IMR-90 (cell line): ENCODE results near the gene DNASE1. TPM values are rescaled to one million over a fixed set of nuclear protein-coding genes. Genes with fewer than 3 reads are reported as not detected.

Experiments used
- ATAC-seq: fragments of 200-7000 bp; cut with Tn5 transposase; 2 replicates; pipeline ENCODE4 v1.9.1; 2020; ENCODE audit warnings: low read depth, mild to moderate bottlenecking, moderate library complexity
- BruUV-seq: library from RNA; stranded (reverse); fragments of 400-500 nt; replicated peaks from 2 replicates; lab custom pipeline; 2021; lab: Mats Ljungman, UMichigan
- CTCF ChIA-PET: fragments of 300-600 bp; formaldehyde crosslinking; extraction: SDS; loops from one replicate; lab custom pipeline; 2021; ENCODE audit warnings: antibody characterized with exemption; lab: Yijun Ruan, JAX
- POLR2A ChIA-PET: fragments of 300-600 bp; sonication (Branson Sonifier 250); formaldehyde crosslinking; loops from one replicate; lab custom pipeline; 2022; ENCODE audit warnings: antibody characterized with exemption; ENCODE audit not compliant: unreplicated experiment; lab: Charles Lee
- DNase-seq: peaks from one replicate; pipeline ENCODE4 v3.0.0; 2013
- H2AFZ ChIP-seq: replicated peaks from 2 replicates; pipeline ENCODE3; 2013; ENCODE audit warnings: low read length, mild to moderate bottlenecking; ENCODE audit not compliant: poor library complexity
- H2AK5ac ChIP-seq: 2 replicates; pipeline ENCODE4 v1.6.1; 2013; ENCODE audit warnings: low read depth, low read length, inconsistent platforms
- H2AK9ac ChIP-seq: replicated peaks from 2 replicates; pipeline ENCODE3; 2013; ENCODE audit warnings: mild to moderate bottlenecking, low read depth, low read length, moderate library complexity; ENCODE audit not compliant: poor library complexity
- H2BK120ac ChIP-seq: 2 replicates; pipeline ENCODE4 v1.6.1; 2013; ENCODE audit warnings: low read depth, low read length, inconsistent platforms
- H2BK15ac ChIP-seq: 3 replicates; pipeline ENCODE4 v1.6.1; 2013; ENCODE audit warnings: low read depth, low read length, inconsistent platforms
- H2BK20ac ChIP-seq: 2 replicates; pipeline ENCODE4 v1.6.1; 2013; ENCODE audit warnings: low read depth, mild to moderate bottlenecking, inconsistent platforms, low read length, moderate library complexity
- H2BK5ac ChIP-seq: 2 replicates; pipeline ENCODE4 v1.6.1; 2013; ENCODE audit warnings: mild to moderate bottlenecking, low read depth, low read length, inconsistent platforms; ENCODE audit not compliant: poor library complexity, severe bottlenecking
- H3K14ac ChIP-seq: replicated peaks from 2 replicates; pipeline ENCODE4 v1.6.1; 2013; ENCODE audit warnings: low read depth, low read length, inconsistent platforms
- H3K18ac ChIP-seq: 2 replicates; pipeline ENCODE4 v1.6.1; 2013; ENCODE audit warnings: low read depth, low read length, control low read depth
- H3K23ac ChIP-seq: 2 replicates; pipeline ENCODE4 v1.6.1; 2013; ENCODE audit warnings: low read depth, low read length, inconsistent platforms
- H3K27ac ChIP-seq: 2 replicates; pipeline ENCODE4 v1.5.1; 2013; ENCODE audit warnings: mild to moderate bottlenecking, control low read depth, low read length; ENCODE audit not compliant: insufficient read depth
- H3K27me3 ChIP-seq: 2 replicates; pipeline ENCODE4 v1.6.1; 2013; ENCODE audit warnings: low read length; ENCODE audit not compliant: control insufficient read depth, insufficient read depth
- H3K36me3 ChIP-seq: 2 replicates; pipeline ENCODE4 v1.6.1; 2013; ENCODE audit warnings: low read length, mixed read lengths; ENCODE audit not compliant: control insufficient read depth, insufficient read depth
- H3K4ac ChIP-seq: 2 replicates; pipeline ENCODE4 v1.6.1; 2013; ENCODE audit warnings: low read depth, low read length, inconsistent platforms
- H3K4me1 ChIP-seq: 2 replicates; pipeline ENCODE4 v1.6.1; 2013; ENCODE audit warnings: low read length, mixed read lengths; ENCODE audit not compliant: control insufficient read depth, insufficient read depth
- H3K4me2 ChIP-seq: 2 replicates; pipeline ENCODE4 v1.6.1; 2013; ENCODE audit warnings: low read depth, mild to moderate bottlenecking, control low read depth, low read length, moderate library complexity
- H3K4me3 ChIP-seq: 2 replicates; pipeline ENCODE4 v1.5.1; 2013; ENCODE audit warnings: low read depth, mild to moderate bottlenecking, control low read depth, low read length, moderate library complexity; ENCODE audit not compliant: insufficient read depth
- H3K56ac ChIP-seq: 2 replicates; pipeline ENCODE4 v1.6.1; 2013; ENCODE audit warnings: low read length, inconsistent platforms; ENCODE audit not compliant: insufficient read depth; ENCODE audit errors: extremely low read depth
- H3K79me1 ChIP-seq, 2 experiments: 2 replicates each; pipeline ENCODE4 v1.6.1; 2013; ENCODE audit warnings: low read length in 2 of 2, inconsistent platforms in 1 of 2, low read depth in 1 of 2
- H3K9ac ChIP-seq: 2 replicates; pipeline ENCODE4 v1.6.1; 2013; ENCODE audit warnings: low read depth, low read length, control low read depth
- H3K9me1 ChIP-seq: 2 replicates; pipeline ENCODE4 v1.6.1; 2013; ENCODE audit warnings: low read length, inconsistent platforms; ENCODE audit not compliant: insufficient read depth
- H3K9me3 ChIP-seq: 2 replicates; pipeline ENCODE4 v1.6.1; 2013; ENCODE audit warnings: low read length; ENCODE audit not compliant: control insufficient read depth, insufficient read depth
- H4K20me1 ChIP-seq: 2 replicates; pipeline ENCODE4 v1.6.1; 2013; ENCODE audit warnings: low read length, inconsistent platforms; ENCODE audit not compliant: insufficient read depth
- H4K5ac ChIP-seq: 2 replicates; pipeline ENCODE4 v1.6.1; 2013; ENCODE audit warnings: mild to moderate bottlenecking, low read depth, low read length, control low read depth
- H4K8ac ChIP-seq, 2 experiments: 2 replicates each; pipeline ENCODE4 v1.6.1; 2013; ENCODE audit warnings: low read depth in 2 of 2, low read length in 2 of 2, control low read depth in 1 of 2, inconsistent platforms in 1 of 2
- H4K91ac ChIP-seq: 2 replicates; pipeline ENCODE4 v1.6.1; 2013; ENCODE audit warnings: low read depth, low read length, inconsistent platforms; ENCODE audit not compliant: insufficient read depth
- CEBPB ChIP-seq: IDR thresholded peaks from 2 replicates; pipeline ENCODE4 v1.6.1; 2012; ENCODE audit warnings: low read depth, low read length, improper control_type of control experiment
- ELK1 ChIP-seq: fragments of 150-350 bp; IDR thresholded peaks from 2 replicates; pipeline ENCODE4 v1.6.1; 2016; ENCODE audit warnings: low read depth, mild to moderate bottlenecking, low read length, moderate library complexity, borderline replicate concordance
- FOS ChIP-seq: fragments of 150-350 bp; IDR thresholded peaks from 2 replicates; pipeline ENCODE4 v1.6.1; 2016; ENCODE audit warnings: low read depth, low read length
- MXI1 ChIP-seq: IDR thresholded peaks from 2 replicates; pipeline ENCODE4 v1.6.1; 2012; ENCODE audit warnings: low read depth, mild to moderate bottlenecking, low read length, moderate library complexity, borderline replicate concordance
- NFE2L2 ChIP-seq: fragments of 150-350 bp; IDR thresholded peaks from 2 replicates; pipeline ENCODE4 v1.6.1; 2016; ENCODE audit warnings: low read depth, mild to moderate bottlenecking, low read length
- RAD21 ChIP-seq: IDR thresholded peaks from 2 replicates; pipeline ENCODE4 v1.6.1; 2012; ENCODE audit warnings: low read length, improper control_type of control experiment
- RCOR1 ChIP-seq: IDR thresholded peaks from 2 replicates; pipeline ENCODE4 v1.6.1; 2012; ENCODE audit warnings: mild to moderate bottlenecking, low read length, improper control_type of control experiment; ENCODE audit not compliant: insufficient replicate concordance
- SMC3 ChIP-seq: fragments of 150-350 bp; IDR thresholded peaks from 2 replicates; pipeline ENCODE4 v1.6.1; 2016; ENCODE audit warnings: low read depth, mild to moderate bottlenecking, antibody characterized with exemption, low read length, moderate library complexity
- WGBS, 2 experiments: methylation state at CpG; one replicate each; pipeline versions ENCODE4 v1.1.5 to v1.1.7; 2013; ENCODE audit warnings: missing lambda C conversion rate in 2 of 2; ENCODE audit not compliant: insufficient read length in 1 of 2; ENCODE audit errors: extremely low coverage in 2 of 2; 5-methylcytosine and 5-hydroxymethylcytosine counted together
- dilution Hi-C: fragments of 300-500 bp; cut with HindIII; formaldehyde crosslinking; loops from one replicate; pipeline ENCODE4 v1.14.3; 2018; ENCODE audit warnings: low sequenced_read_pairs; ENCODE audit not compliant: unreplicated experiment
- in situ Hi-C: fragments of 300-500 bp; cut with MboI; formaldehyde crosslinking; loops from 3 replicates; pipeline ENCODE4 v1.14.3; 2019; ENCODE audit warnings: low sequenced_read_pairs, inconsistent platforms, mixed read lengths
- intact Hi-C: fragments of 100-400 bp; cut with micrococcal nuclease; formaldehyde crosslinking; loops from 2 replicates; pipeline ENCODE4 v1.10.0; 2022
- polyA plus RNA-seq, 3 experiments: library from polyadenylated mRNA; depleted of rRNA; stranded (reverse); fragments of >200 nt; gene quantifications; 2 replicates each; pipeline ENCODE4 v1.2.3, GENCODE V29; 2012; ENCODE audit warnings: low replicate concordance in 1 of 3
- total RNA-seq: library from RNA; depleted of rRNA; stranded (reverse); fragments of >200 nt; gene quantifications from 2 replicates; pipeline ENCODE4 v1.2.3, GENCODE V29; 2012

Gene DNASE1
- total and polyA plus RNA-seq, 2 of the 4 experiments (the other 2 are of a cell fraction), result 5.4 to 15.9 TPM

GRCh38 chr16:3645504-3646347 is 8.8 kb upstream of the DNASE1 start:
- Histone ChIP-seq H3K4me3 (no peak overlapping the region), H4K91ac (no peak overlapping the region), H2BK5ac (no peak overlapping the region), H2AK5ac (no peak overlapping the region), H4K5ac (no peak overlapping the region; the same call in 1 of the 2 replicates), H4K20me1 (no peaks in the 10 kb centered on the region; the same call in none of the 2 replicates), H3K23ac (peak overlapping the region; percentile 17; the same call in 1 of the 2 replicates), H3K4me2 (peak overlapping the region; percentile 48; the same call in 1 of the 2 replicates), H3K18ac (peak overlapping the region; percentile 46; the same call in 1 of the 2 replicates), H4K8ac (peak overlapping the region in 1 of 2 experiments; percentile 61; a peak in 1 of 4 replicates), H3K27me3 (no peaks in the 10 kb centered on the region), H3K9me3 (no peaks in the 10 kb centered on the region), H3K9ac (peak overlapping the region; percentile 57; the same call in 1 of the 2 replicates), H3K79me1 (no peaks in the 10 kb centered on the region; a peak in 2 of 4 replicates), H3K36me3 (peaks cover 7% of the 10 kb centered on the region; the same call in 1 of the 2 replicates), H3K9me1 (peaks cover 12% of the 10 kb centered on the region), H2BK120ac (no peak overlapping the region), H3K27ac (peak overlapping the region; percentile 37; the same call in 1 of the 2 replicates), H3K56ac (no peak overlapping the region), H2AK9ac (peak overlapping the region; percentile 2), H3K4ac (no peak overlapping the region; the same call in 1 of the 2 replicates), H2BK15ac (no peak overlapping the region), H2AFZ (peak overlapping the region; percentile 6), H3K14ac (peak overlapping the region; percentile 57; the same call in 1 of the 2 replicates), H3K4me1 (peaks cover 10% of the 10 kb centered on the region), H2BK20ac (no peak overlapping the region)
- ChIA-PET CTCF (interaction anchor here (0.6 kb wide), 1 partner anchor 11 kb away, joined by 7 read pairs; no protein-coding TSS in a partner anchor), POLR2A (no interaction called here)
- peak; percentile 88 for ATAC-seq
- 41% methylated on average over 6 of the region's 19 CpGs; no CpG with 5 or more reads in 1 of the 2 experiments for WGBS, 2 experiments
- DNase-seq, result peak; percentile 73
- in situ Hi-C loops, result no loop called here
- dilution Hi-C loops, result no loop called here
- intact Hi-C loops, result no loop called here
- peak; percentile 78 for TF ChIP-seq CEBPB
- TF ChIP-seq RAD21, result 0 out of 2 replicates have a peak, but pooled peaks have one; percentile 1
- TF ChIP-seq NFE2L2, result peak; percentile 63; the same call in 1 of the 2 replicates
- TF ChIP-seq ELK1, result no peak
- TF ChIP-seq RCOR1, result no peak
- no peak for TF ChIP-seq SMC3
- peak; percentile 92; the same call in 1 of the 2 replicates for TF ChIP-seq MXI1
- TF ChIP-seq FOS, result no peak
- BruUV-seq, result no TSS peak
